Thymus (tissue), 11 donors: Measurements from ENCODE around the gene RERG. TPM values are rescaled to one million over a fixed set of nuclear protein-coding genes. Genes with fewer than 3 reads are reported as not detected.

Source experiments
- DNase-seq, 9 donors: peaks; one replicate each; pipeline ENCODE4 v3.0.0-alpha.2; 2013; ENCODE audit warnings: low spot score in 9 of 9, low read depth in 6 of 9, missing footprints in 1 of 9
- H3K27ac ChIP-seq, 2 donors: one replicate each; pipeline ENCODE4 v1.5.1; 2013; ENCODE audit warnings: control low read depth in 1 of 2, low read depth in 1 of 2, low read length in 1 of 2, mild to moderate bottlenecking in 1 of 2, moderate library complexity in 1 of 2
- H3K27me3 ChIP-seq, 2 donors: one replicate each; pipeline ENCODE4 v1.5.1; 2013; ENCODE audit warnings: low read length in 1 of 2; ENCODE audit not compliant: control insufficient read depth in 2 of 2, insufficient read depth in 1 of 2
- H3K36me3 ChIP-seq, 2 donors: one replicate each; pipeline ENCODE4 v1.5.1; 2013; ENCODE audit warnings: low read length in 1 of 2, mild to moderate bottlenecking in 1 of 2, moderate library complexity in 1 of 2; ENCODE audit not compliant: control insufficient read depth in 2 of 2, insufficient read depth in 2 of 2
- H3K4me1 ChIP-seq, 2 donors: one replicate each; pipeline ENCODE4 v1.5.1; 2013; ENCODE audit warnings: low read length in 2 of 2; ENCODE audit not compliant: control insufficient read depth in 2 of 2, insufficient read depth in 2 of 2
- H3K4me3 ChIP-seq, 2 donors: one replicate each; pipeline ENCODE4 v1.5.1; 2013; ENCODE audit warnings: low read length in 2 of 2, control low read depth in 1 of 2, mild to moderate bottlenecking in 1 of 2
- H3K9me3 ChIP-seq, 2 donors: one replicate each; pipeline ENCODE4 v1.5.1; 2013; ENCODE audit warnings: low read length in 1 of 2, mild to moderate bottlenecking in 1 of 2; ENCODE audit not compliant: control insufficient read depth in 2 of 2, insufficient read depth in 1 of 2
- WGBS: extraction: QIAGEN DNeasy Blood & Tissue Kit; methylation state at CpG from one replicate; pipeline ENCODE4 v1.1.7; 2013; 5-methylcytosine and 5-hydroxymethylcytosine counted together
- polyA plus RNA-seq: library from polyadenylated mRNA; stranded (reverse); fragments of 200-250 nt; gene quantifications from one replicate; pipeline ENCODE4 v1.2.3, GENCODE V29; 2013
- total RNA-seq: library from RNA; stranded (reverse); fragments of 120-200 nt; gene quantifications from one replicate; pipeline ENCODE4 v1.2.4, GENCODE V29; 2013
- donor health status: healthy.

The RERG gene
- total and polyA plus RNA-seq, 2 donors: 1.4 to 3.1 TPM

- H3K27ac ChIP-seq: no peak overlapping the region
- WGBS: 94% methylated on average over 3 of the region's 3 CpGs
- no peaks in the 10 kb centered on the region for H3K36me3 ChIP-seq
- no peaks in the 10 kb centered on the region for H3K27me3 ChIP-seq
- no peaks in the 10 kb centered on the region for H3K9me3 ChIP-seq
- no peak for DNase-seq
- H3K4me3 ChIP-seq: no peak overlapping the region
- no peaks in the 10 kb centered on the region for H3K4me1 ChIP-seq
Measured at GRCh38 chr12:15196678-15197505, 24.3 kb downstream of the RERG start.

DNA sequence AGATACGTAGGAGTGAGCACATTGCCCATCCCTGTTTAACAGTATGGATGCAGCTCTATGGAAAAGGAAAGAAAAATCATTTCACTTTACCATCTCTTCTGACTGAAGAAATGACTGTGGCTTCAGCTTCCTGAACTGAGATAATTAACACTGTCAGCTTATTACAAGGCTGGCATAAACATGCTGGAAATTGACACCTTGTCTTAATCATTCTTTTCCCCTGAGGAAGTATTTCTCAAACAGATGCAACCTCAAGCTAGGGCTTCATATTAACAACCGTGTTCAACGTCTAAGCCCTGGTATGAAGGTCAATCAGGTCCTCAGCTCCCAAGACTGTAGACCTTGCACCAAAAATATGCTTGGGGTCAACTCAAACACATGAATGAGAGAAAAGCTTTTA lies 25.0 kb downstream of the RERG start:
- DNase-seq: no peak
- Histone ChIP-seq H3K27me3 (no peaks in the 10 kb centered on the region), H3K27ac (no peak overlapping the region), H3K9me3 (no peaks in the 10 kb centered on the region), H3K4me1 (no peaks in the 10 kb centered on the region), H3K4me3 (no peak overlapping the region), H3K36me3 (no peaks in the 10 kb centered on the region)
- 65% methylated on average over 3 of the region's 3 CpGs for WGBS

DNA sequence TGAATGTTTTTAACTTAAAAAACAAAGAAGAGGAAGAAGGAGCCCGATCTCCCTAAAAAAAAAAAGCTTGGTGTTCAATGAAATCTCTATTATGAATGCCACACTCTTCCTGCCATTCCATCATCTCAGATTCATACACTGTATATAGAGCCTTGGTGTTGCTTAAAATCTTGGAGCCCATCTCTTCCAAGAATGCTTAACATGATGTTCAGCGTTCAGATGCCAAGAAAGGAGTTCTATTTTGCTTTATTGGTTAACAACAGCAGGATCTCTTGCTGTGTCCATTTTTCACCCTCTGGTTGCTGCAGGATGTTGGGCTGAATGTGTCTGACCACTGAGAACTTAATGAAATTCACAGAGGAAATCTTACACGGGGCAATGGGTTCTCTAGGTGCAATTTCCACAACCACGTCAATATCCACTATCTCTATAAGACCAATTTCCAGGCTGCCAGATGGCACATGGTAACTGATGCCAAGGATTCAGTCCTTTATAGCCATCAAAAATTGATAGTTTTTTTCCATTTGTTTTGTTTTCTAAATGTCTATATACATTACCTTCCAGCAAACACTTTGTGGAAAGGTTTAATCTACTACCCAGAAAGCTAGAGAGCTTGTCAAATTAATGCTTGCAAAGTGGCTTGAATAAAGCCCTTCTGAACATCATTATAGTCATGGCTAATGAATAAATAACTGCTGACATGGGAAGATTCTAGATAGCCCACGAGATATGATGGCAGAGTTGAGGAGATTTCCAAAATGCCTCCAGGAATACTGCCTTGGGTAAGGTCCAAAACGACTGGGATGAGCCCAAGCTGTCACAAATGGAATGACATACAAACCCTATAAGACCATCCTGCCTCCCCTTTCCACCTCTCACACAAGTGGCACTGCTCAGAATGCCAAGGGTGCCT lies 26.5 kb downstream of the RERG start:
- no peak overlapping the region for H3K27ac ChIP-seq
- H3K36me3 ChIP-seq: no peaks in the 10 kb centered on the region
- H3K4me1 ChIP-seq: no peaks in the 10 kb centered on the region
- H3K4me3 ChIP-seq: no peak overlapping the region
- H3K9me3 ChIP-seq: no peaks in the 10 kb centered on the region
- H3K27me3 ChIP-seq: no peaks in the 10 kb centered on the region
- DNase-seq: no peak
- 69% methylated on average over 6 of the region's 6 CpGs for WGBS

- Histone ChIP-seq H3K27ac (no peak overlapping the region), H3K4me1 (no peaks in the 10 kb centered on the region), H3K36me3 (no peaks in the 10 kb centered on the region), H3K27me3 (no peaks in the 10 kb centered on the region), H3K4me3 (no peak overlapping the region), H3K9me3 (no peaks in the 10 kb centered on the region)
- 19% methylated on average over 3 of the region's 3 CpGs for WGBS
- DNase-seq: no peak
Measured at GRCh38 chr12:15193946-15194345, 27.3 kb downstream of the RERG start.

- Histone ChIP-seq H3K27me3 (no peaks in the 10 kb centered on the region), H3K36me3 (no peaks in the 10 kb centered on the region), H3K4me3 (no peak overlapping the region), H3K27ac (no peak overlapping the region), H3K9me3 (no peaks in the 10 kb centered on the region), H3K4me1 (no peaks in the 10 kb centered on the region)
- DNase-seq: no peak
- WGBS: 92% methylated on average over 3 of the region's 3 CpGs
Measured at GRCh38 chr12:15192720-15193119, 28.5 kb downstream of the RERG start.

- Histone ChIP-seq H3K9me3 (no peaks in the 10 kb centered on the region), H3K27ac (no peak overlapping the region), H3K27me3 (no peaks in the 10 kb centered on the region), H3K4me3 (no peak overlapping the region), H3K4me1 (no peaks in the 10 kb centered on the region), H3K36me3 (no peaks in the 10 kb centered on the region)
- no peak for DNase-seq
- 97% methylated on average over 3 of the region's 3 CpGs for WGBS
Measured at GRCh38 chr12:15188127-15188526, 33.1 kb downstream of the RERG start.

DNA sequence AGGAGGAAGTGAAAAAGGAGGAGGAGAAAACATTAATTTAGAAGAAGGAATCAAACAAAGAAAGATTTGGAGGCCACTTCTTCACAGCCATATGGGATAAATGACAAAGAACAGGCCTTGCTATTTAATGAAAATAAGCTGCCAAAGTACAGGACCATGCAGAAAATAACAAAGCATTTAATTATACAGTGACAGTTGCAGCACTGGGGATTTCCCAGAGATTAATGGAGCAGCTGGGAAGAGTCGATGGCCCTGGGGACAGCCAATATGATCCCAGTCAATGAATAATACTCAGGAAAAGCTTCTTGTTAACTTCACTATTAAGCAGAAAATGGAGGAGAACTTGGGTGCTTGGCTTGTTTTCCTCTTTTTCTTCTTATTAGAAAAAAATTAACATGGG lies 34.6 kb downstream of the RERG start:
- no peaks in the 10 kb centered on the region for H3K4me1 ChIP-seq
- no peaks in the 10 kb centered on the region for H3K27me3 ChIP-seq
- 80% methylated on average over 1 of the region's 1 CpG for WGBS
- no peak overlapping the region for H3K27ac ChIP-seq
- no peak for DNase-seq
- no peaks in the 10 kb centered on the region for H3K9me3 ChIP-seq
- no peak overlapping the region for H3K4me3 ChIP-seq
- H3K36me3 ChIP-seq: no peaks in the 10 kb centered on the region

GRCh38 chr12:15184484-15184883 lies 36.7 kb downstream of the RERG start:
- Histone ChIP-seq H3K9me3 (no peaks in the 10 kb centered on the region), H3K4me3 (no peak overlapping the region), H3K27ac (no peak overlapping the region), H3K36me3 (no peaks in the 10 kb centered on the region), H3K4me1 (peaks cover 0 to 2% of the 10 kb centered on the region in 2 donors), H3K27me3 (no peaks in the 10 kb centered on the region)
- no peak for DNase-seq
- WGBS: 90% methylated on average over 4 of the region's 4 CpGs

- Histone ChIP-seq H3K4me1 (peaks cover 0 to 2% of the 10 kb centered on the region in 2 donors), H3K36me3 (no peaks in the 10 kb centered on the region), H3K4me3 (no peak overlapping the region), H3K27me3 (no peaks in the 10 kb centered on the region), H3K9me3 (no peaks in the 10 kb centered on the region), H3K27ac (no peak overlapping the region)
- 87% methylated on average over 5 of the region's 5 CpGs for WGBS
- DNase-seq: no peak
Measured at GRCh38 chr12:15183821-15184220, 37.4 kb downstream of the RERG start.
